GM12878 (cell line): ENCODE measurements around the gene PEX6. TPM values are rescaled to one million over a fixed set of nuclear protein-coding genes. Genes with fewer than 3 reads are reported as not detected.

ENCODE experiments used
- BMI1 ChIP-seq: fragments of 450-650 bp; IDR thresholded peaks from 2 replicates; pipeline ENCODE4 v1.6.1; 2016; ENCODE audit warnings: mild to moderate bottlenecking, moderate library complexity, borderline replicate concordance
- CBX3 ChIP-seq: fragments of 200-600 bp; sonication (generic); IDR thresholded peaks from 2 replicates; pipeline ENCODE4 v1.6.1; 2016; ENCODE audit warnings: low read depth, borderline replicate concordance
- CEBPB ChIP-seq, 2 experiments: fragments of 150-350 bp in 1 of 2; IDR thresholded peaks; 2 replicates each; pipeline ENCODE4 v1.6.1; 2012 to 2014; ENCODE audit warnings: low read depth in 2 of 2, low read length in 2 of 2, borderline replicate concordance in 1 of 2, inconsistent platforms in 1 of 2
- CREB1 ChIP-seq: IDR thresholded peaks from 2 replicates; pipeline ENCODE4 v1.6.1; 2012; ENCODE audit warnings: low read depth, mild to moderate bottlenecking, inconsistent platforms
- FOS ChIP-seq: IDR thresholded peaks from 3 replicates; pipeline ENCODE4 v1.6.1; 2011; ENCODE audit warnings: borderline replicate concordance; ENCODE audit not compliant: insufficient read length; ENCODE audit errors: extremely low read depth
- FOXK2 ChIP-seq: fragments of 450-650 bp; IDR thresholded peaks from 2 replicates; pipeline ENCODE4 v1.6.1; 2017; ENCODE audit warnings: mild to moderate bottlenecking, moderate library complexity
- IKZF1 ChIP-seq: fragments of 450-650 bp; conservative IDR thresholded peaks from 2 replicates; pipeline ENCODE4 v1.6.1; 2017; ENCODE audit warnings: antibody characterized with exemption, mild to moderate bottlenecking
- MXI1 ChIP-seq: fragments of 150-350 bp; IDR thresholded peaks from 2 replicates; pipeline ENCODE4 v1.6.1; 2011; ENCODE audit warnings: low read depth, mild to moderate bottlenecking, inconsistent platforms, low read length, improper control_type of control experiment
- RAD21 ChIP-seq: IDR thresholded peaks from 2 replicates; pipeline ENCODE4 v1.6.1; 2011; ENCODE audit warnings: mild to moderate bottlenecking, low read depth, low read length, moderate library complexity; ENCODE audit not compliant: insufficient read depth
- RB1 ChIP-seq: fragments of 450-650 bp; formaldehyde crosslinking; IDR thresholded peaks from 2 replicates; pipeline ENCODE4 v1.6.1; 2017; ENCODE audit warnings: mild to moderate bottlenecking, borderline replicate concordance
- RFX5 ChIP-seq: IDR thresholded peaks from 2 replicates; pipeline ENCODE4 v1.6.1; 2011; ENCODE audit warnings: low read depth, low read length, improper control_type of control experiment
- RUNX3 ChIP-seq: IDR thresholded peaks from 2 replicates; pipeline ENCODE4 v1.6.1; 2012; ENCODE audit warnings: low read length, inconsistent platforms
- SMAD5 ChIP-seq: IDR thresholded peaks from 2 replicates; pipeline ENCODE4 v1.6.1; 2016; ENCODE audit warnings: antibody characterized with exemption, low read depth
- YY1 ChIP-seq: IDR thresholded peaks from 2 replicates; pipeline ENCODE4 v1.6.1; 2011; ENCODE audit warnings: low read depth, mild to moderate bottlenecking, low read length
- ZNF207 ChIP-seq: fragments of 450-650 bp; IDR thresholded peaks from 2 replicates; pipeline ENCODE4 v1.6.1; 2014; ENCODE audit warnings: antibody characterized with exemption, mild to moderate bottlenecking, borderline replicate concordance
- ZZZ3 ChIP-seq: IDR thresholded peaks from 2 replicates; pipeline ENCODE4 v1.6.1; 2011; ENCODE audit warnings: low read depth; ENCODE audit not compliant: control insufficient read depth, insufficient read length
- polyA plus RNA-seq, 11 experiments: library from polyadenylated mRNA; depleted of rRNA in 4 of 11; unstranded in 6 of 11; stranded (reverse) in 5 of 11; fragments of >200 nt; fragmentation: Nextera tagmentation in 4 of 11; fragmentation: Illumina TruSeq in 1 of 11; extraction: Ambion mirVana in 4 of 11; extraction: Trizol in 1 of 11; gene quantifications; 1 replicate in 1 of 11; 2 replicates in 10 of 11; pipeline versions ENCODE4 v1.2.1 to v1.2.3, GENCODE V29; 2011 to 2016; ENCODE audit warnings: inconsistent platforms in 2 of 11, missing spikeins in 2 of 11, low read depth in 1 of 11
- total RNA-seq, 4 experiments: library from RNA; depleted of rRNA in 3 of 4; stranded (reverse); fragments of >200 nt in 3 of 4; fragmentation: Illumina TruSeq in 1 of 4; extraction: Trizol in 1 of 4; gene quantifications; 2 replicates each; pipeline versions ENCODE4 v1.2.1 to v1.2.3, GENCODE V29; 2013 to 2021
- TF ChIP-seq, protein P1 (sequence below): fragments of 450-650 bp; formaldehyde crosslinking; IDR thresholded peaks from 2 replicates; pipeline ENCODE4 v1.5.0; 2022; ENCODE audit warnings: mild to moderate bottlenecking, missing genetic modification characterization
- TF ChIP-seq, protein P2 (sequence below): fragments of 450-650 bp; IDR thresholded peaks from 2 replicates; pipeline ENCODE4 v1.6.1; 2016; ENCODE audit warnings: mild to moderate bottlenecking
- TF ChIP-seq, protein P3 (sequence below), 3 experiments: IDR thresholded peaks in 2 of 3; conservative IDR thresholded peaks in 1 of 3; 2 replicates each; pipeline ENCODE4 v1.5.1; 2011; ENCODE audit warnings: low read depth in 3 of 3, low read length in 3 of 3, mild to moderate bottlenecking in 3 of 3, control low read depth in 2 of 3, moderate library complexity in 2 of 3, inconsistent platforms in 1 of 3, mixed read lengths in 1 of 3; ENCODE audit not compliant: control insufficient read depth in 2 of 3, insufficient read depth in 1 of 3; ENCODE audit errors: extremely low read depth in 1 of 3

The PEX6 gene
- total and polyA plus RNA-seq, 10 of the 15 experiments (the other 5 are each of a cell fraction or from before 2014, with no cell fraction given), result 0.39 to 21.1 (median 7.8) TPM

DNA sequence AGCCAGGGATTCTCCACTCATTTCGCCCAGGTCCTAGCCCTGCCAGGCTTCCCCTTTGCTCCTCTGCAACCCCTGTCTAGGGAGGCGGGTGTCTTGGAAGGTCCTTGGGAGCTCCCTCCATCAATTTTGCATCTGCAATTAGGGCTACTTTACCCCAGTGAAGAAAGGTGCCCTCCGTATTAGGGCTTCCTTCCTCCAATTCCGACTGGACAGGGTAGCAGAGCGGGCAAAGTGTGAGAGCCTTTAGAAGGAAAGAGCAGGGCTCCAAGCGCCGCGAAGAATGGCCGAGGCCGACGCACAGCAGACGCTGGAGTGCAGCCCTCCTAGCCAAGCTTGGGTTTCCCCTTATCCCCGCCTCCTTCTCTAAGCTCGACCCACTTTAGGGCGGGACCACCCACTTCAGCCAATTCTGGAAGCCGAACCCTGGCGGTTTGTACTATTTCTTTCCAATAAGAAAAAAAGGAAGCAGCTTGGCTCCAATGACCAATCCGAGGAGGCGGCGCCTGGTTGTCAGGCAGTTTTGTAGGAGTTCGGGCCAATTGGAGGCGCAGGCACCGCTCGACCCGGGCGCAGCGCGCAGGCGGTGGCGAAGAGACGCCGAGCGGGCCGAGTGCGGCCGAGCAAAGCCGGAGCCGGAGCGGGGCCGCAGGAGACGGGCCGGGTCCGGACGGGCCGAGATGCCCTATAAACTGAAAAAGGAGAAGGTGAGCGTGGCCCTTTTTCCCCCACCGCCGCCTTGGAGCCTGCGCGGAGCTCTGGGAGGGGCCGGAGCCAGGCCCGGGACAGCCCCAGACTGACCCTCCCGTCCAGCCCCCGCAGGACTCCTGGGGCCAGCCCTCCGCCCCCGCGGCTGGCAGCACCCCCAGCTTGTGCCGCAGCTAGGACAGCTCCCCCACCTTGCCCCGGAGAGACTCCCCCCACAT lies 5.3 kb upstream of the PEX6 start, which contains the start of gene PPP2R5D (continued):
- TF ChIP-seq, protein P1, sequence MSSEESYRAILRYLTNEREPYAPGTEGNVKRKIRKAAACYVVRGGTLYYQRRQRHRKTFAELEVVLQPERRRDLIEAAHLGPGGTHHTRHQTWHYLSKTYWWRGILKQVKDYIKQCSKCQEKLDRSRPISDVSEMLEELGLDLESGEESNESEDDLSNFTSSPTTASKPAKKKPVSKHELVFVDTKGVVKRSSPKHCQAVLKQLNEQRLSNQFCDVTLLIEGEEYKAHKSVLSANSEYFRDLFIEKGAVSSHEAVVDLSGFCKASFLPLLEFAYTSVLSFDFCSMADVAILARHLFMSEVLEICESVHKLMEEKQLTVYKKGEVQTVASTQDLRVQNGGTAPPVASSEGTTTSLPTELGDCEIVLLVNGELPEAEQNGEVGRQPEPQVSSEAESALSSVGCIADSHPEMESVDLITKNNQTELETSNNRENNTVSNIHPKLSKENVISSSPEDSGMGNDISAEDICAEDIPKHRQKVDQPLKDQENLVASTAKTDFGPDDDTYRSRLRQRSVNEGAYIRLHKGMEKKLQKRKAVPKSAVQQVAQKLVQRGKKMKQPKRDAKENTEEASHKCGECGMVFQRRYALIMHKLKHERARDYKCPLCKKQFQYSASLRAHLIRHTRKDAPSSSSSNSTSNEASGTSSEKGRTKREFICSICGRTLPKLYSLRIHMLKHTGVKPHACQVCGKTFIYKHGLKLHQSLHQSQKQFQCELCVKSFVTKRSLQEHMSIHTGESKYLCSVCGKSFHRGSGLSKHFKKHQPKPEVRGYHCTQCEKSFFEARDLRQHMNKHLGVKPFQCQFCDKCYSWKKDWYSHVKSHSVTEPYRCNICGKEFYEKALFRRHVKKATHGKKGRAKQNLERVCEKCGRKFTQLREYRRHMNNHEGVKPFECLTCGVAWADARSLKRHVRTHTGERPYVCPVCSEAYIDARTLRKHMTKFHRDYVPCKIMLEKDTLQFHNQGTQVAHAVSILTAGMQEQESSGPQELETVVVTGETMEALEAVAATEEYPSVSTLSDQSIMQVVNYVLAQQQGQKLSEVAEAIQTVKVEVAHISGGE (CRISPR knock-in tag), result no peak
- TF ChIP-seq, protein P2, sequence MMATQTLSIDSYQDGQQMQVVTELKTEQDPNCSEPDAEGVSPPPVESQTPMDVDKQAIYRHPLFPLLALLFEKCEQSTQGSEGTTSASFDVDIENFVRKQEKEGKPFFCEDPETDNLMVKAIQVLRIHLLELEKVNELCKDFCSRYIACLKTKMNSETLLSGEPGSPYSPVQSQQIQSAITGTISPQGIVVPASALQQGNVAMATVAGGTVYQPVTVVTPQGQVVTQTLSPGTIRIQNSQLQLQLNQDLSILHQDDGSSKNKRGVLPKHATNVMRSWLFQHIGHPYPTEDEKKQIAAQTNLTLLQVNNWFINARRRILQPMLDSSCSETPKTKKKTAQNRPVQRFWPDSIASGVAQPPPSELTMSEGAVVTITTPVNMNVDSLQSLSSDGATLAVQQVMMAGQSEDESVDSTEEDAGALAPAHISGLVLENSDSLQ, result no peak
- TF ChIP-seq CREB1, result peak; percentile 72
- TF ChIP-seq CBX3, result no peak
- TF ChIP-seq SMAD5, result peak; percentile 64; the same call in 1 of the 2 replicates
- peak; percentile 35 for TF ChIP-seq IKZF1
- peak in 1 of 2 experiments; percentile 80; a peak in 1 of 4 replicates for TF ChIP-seq CEBPB (IDR thresholded peaks at IDR 0.05; ENCODE audit: borderline replicate concordance in 1 of 2, low read depth in 2 of 2, low read length in 2 of 2)
- peak; percentile 99 for TF ChIP-seq RFX5
- TF ChIP-seq, protein P3, sequence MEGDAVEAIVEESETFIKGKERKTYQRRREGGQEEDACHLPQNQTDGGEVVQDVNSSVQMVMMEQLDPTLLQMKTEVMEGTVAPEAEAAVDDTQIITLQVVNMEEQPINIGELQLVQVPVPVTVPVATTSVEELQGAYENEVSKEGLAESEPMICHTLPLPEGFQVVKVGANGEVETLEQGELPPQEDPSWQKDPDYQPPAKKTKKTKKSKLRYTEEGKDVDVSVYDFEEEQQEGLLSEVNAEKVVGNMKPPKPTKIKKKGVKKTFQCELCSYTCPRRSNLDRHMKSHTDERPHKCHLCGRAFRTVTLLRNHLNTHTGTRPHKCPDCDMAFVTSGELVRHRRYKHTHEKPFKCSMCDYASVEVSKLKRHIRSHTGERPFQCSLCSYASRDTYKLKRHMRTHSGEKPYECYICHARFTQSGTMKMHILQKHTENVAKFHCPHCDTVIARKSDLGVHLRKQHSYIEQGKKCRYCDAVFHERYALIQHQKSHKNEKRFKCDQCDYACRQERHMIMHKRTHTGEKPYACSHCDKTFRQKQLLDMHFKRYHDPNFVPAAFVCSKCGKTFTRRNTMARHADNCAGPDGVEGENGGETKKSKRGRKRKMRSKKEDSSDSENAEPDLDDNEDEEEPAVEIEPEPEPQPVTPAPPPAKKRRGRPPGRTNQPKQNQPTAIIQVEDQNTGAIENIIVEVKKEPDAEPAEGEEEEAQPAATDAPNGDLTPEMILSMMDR (IDR thresholded peaks at IDR 0.05 in 2 of 3, conservative IDR thresholded peaks at IDR 0.05 in 1 of 3; ENCODE audit: control insufficient read depth in 2 of 3, extremely low read depth in 1 of 3, insufficient read depth in 1 of 3, low read depth in 3 of 3, low read length in 3 of 3), result no peak
- TF ChIP-seq YY1, result peak; percentile 81
- peak; percentile 39 for TF ChIP-seq FOS
- no peak for TF ChIP-seq BMI1
- no peak for TF ChIP-seq ZNF207
- no peak for TF ChIP-seq RUNX3
- TF ChIP-seq MXI1, result no peak
- no peak for TF ChIP-seq FOXK2
- no peak for TF ChIP-seq ZZZ3
- no peak for TF ChIP-seq RAD21
- TF ChIP-seq RB1, result no peak
